HG02588 (cell line): ENCODE measurements around the gene SLC6A12.

Experiments used
- ATAC-seq: cut with Tn5 transposase; IDR thresholded peaks from one replicate; pipeline ENCODE4 v1.9.1; 2021; ENCODE audit warnings: mild to moderate bottlenecking, moderate library complexity; ENCODE audit not compliant: unreplicated experiment

SLC6A12 gene

DNA sequence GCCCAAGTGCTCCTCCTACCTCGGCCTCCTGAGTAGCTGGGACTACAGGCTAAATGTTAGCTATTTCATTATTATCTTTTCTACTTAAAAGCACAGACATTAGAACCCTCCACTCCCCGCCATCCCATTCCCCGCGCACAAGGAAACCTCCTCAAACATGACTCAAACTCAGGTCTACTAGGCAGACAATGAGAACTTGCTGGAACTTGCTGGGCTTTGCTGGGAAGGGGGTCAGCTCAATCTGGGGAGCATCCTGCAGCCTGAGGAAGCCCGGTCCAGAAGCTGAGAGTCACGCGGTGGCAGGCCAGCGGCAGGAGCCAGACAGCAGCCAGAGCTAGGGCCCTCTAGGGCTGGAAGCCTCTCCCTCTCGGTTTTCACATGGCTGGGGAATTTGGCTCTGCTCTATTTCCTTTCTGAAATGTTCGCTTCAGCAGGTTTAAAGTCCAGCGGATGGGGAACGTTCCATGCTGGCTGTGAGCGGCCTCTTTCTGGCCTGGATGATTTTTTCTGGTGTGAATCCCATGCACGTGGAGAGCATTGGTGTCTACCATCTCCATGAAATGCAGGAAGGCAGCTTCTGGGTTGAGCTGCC lies 68.5 kb downstream of the SLC6A12 start:
- ATAC-seq, result no peak

DNA sequence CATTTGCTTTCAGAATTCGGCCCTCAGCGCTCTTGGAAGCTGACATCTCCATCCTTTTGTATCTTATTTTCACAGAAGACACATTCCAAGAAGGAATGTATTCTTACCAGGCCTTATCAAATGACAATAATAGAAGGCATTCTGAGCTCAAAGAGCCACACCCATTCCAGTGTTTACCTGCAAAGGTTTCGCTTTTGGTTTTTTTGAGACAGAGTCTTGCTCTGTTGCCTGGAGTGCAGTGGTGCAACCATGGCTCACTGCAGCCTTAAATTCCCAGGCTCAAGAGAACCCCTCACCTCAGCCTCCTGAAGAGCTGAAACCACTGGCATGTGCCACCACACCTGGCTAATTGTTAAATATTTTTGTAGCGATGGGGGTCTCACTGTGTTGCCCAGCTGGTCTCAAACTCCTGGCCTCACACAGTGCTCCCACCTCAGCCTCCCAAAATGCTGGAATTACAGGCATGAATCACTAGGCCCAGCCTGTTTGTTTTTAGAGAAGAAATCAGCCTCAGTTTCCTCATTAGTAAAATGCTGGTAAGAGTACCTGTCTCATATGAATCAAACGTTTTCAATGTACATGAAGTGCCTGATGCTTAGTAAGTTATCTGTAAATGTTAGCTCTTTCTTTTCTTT lies 69.2 kb downstream of the SLC6A12 start:
- no peak for ATAC-seq

DNA sequence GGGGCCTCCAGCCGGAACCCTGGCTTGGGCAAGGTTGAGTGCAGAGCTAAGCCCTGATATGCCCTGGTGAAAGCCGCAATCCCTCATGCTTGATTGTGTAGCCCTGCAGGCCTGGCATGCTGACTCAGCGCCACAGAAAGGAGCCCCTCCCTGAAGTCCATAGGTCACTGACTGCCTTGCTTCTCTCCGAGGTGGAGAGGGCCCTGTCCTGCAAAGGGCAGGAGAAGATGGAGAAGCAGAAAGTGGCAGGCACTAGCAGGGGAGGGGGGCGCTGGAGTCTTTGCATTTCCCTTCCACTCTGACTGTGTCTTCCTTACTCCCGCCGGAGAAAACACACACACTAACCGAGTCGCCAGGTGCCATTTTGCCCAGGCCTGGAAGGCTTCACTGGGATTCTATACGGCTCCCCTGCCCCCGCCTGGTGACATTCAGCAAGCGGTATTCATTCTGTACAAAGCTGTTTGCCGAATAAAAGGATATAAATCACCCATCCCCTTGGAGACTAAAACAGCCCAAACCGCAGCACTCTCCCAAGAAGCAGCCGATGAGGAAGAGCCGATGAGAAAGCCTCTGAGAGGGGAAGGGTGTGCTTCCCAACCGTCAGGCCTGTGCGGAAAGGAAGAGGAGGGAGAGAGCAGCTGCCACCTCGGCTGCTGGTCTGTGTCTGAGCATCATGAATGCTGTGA lies 69.8 kb downstream of the SLC6A12 start:
- ATAC-seq, result no peak

DNA sequence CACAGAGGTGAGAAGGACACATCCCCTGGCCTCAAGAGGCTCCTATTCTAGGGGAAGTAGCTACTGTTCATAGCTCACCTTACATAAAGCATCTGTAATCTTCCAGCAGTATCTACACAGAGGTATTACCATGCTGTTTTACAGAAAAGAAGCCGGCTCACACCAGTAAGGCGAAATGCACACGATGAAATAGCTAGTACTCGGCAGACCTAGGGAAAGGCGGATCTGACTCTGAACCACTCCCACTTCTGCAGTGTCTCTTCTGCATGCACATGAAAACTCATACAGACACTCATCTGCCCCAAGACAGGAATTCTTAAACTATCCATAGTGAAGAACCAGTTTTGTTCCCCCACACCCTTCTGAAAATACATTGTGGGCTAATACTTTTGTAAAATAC lies 73.8 kb downstream of the SLC6A12 start:
- no peak for ATAC-seq
